ENCODE results near the gene HMGCL. TPM values are rescaled to one million over a fixed set of nuclear protein-coding genes. Genes with fewer than 3 reads are reported as not detected.
"Not testable (repeated sequence)": the region's sequence is repeated elsewhere in the genome, so short reads cannot be mapped to it uniquely, and the experiment has no call there.

Gene HMGCL
- total RNA-seq, 1 experiment from 2014 or later, result 23.1 TPM

DNA sequence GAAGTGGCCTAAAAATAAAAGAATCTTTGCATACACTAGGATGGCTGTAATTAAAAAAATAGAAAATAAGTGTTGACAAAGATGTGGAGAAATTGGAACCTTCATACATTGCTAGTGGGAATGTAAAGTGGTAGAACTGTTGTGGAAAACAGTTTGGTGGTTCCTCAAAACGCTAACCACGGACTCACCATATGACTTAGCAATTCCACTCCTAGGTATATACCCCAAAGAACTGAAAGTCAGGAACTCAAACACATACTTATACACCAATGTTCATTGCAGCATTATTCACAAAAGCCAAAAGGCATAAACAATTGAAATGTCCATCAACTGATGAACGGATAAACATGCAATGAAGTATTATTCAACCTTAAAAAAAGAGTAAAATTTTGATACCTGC, 10.8 kb upstream of the HMGCL start:
- TF ChIP-seq, protein P1, sequence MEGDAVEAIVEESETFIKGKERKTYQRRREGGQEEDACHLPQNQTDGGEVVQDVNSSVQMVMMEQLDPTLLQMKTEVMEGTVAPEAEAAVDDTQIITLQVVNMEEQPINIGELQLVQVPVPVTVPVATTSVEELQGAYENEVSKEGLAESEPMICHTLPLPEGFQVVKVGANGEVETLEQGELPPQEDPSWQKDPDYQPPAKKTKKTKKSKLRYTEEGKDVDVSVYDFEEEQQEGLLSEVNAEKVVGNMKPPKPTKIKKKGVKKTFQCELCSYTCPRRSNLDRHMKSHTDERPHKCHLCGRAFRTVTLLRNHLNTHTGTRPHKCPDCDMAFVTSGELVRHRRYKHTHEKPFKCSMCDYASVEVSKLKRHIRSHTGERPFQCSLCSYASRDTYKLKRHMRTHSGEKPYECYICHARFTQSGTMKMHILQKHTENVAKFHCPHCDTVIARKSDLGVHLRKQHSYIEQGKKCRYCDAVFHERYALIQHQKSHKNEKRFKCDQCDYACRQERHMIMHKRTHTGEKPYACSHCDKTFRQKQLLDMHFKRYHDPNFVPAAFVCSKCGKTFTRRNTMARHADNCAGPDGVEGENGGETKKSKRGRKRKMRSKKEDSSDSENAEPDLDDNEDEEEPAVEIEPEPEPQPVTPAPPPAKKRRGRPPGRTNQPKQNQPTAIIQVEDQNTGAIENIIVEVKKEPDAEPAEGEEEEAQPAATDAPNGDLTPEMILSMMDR (IDR thresholded peaks at IDR 0.05; ENCODE audit: unreplicated experiment), result no peak
- intact Hi-C loops (cut with micrococcal nuclease; ENCODE audit: unreplicated experiment), result no loop called here
- CTCF ChIA-PET, result no interaction called here
- no TSS peak for BruUV-seq (replicated peaks)
- Mint-ChIP-seq H3K4me3 (ENCODE audit: low read depth, unreplicated experiment) (no peak overlapping the region), H3K9me3 (ENCODE audit: low read depth, unreplicated experiment) (no peaks in the 10 kb centered on the region), H3K27me3 (ENCODE audit: unreplicated experiment) (peaks cover 17% of the 10 kb centered on the region), H3K4me1 (ENCODE audit: low read depth, unreplicated experiment) (no peaks in the 10 kb centered on the region), H3K27ac (ENCODE audit: unreplicated experiment) (no peak overlapping the region), H3K36me3 (ENCODE audit: insufficient read depth, unreplicated experiment) (no peaks in the 10 kb centered on the region)
- DNase-seq, result no peak

DNA sequence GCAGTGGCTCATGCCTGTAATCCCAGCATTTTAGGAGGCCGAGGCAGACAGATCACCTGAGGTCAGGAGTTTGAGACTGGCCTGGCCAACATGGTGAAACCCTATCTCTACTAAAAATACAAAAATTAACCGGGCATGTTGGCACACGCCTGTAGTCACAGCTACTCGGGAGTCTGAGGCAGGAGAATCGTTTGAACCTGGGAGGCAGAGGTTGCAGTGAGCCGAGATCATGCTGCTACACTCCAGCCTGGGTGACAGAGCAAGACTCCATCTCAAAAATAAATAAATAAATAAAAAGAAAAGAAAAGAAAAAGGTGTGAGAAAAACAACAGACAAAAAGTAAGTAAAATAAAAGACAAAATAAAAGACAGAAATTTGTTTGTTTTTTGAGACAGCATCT, 8.9 kb upstream of the HMGCL start:
- BruUV-seq (replicated peaks); CTCF ChIA-PET: not testable (repeated sequence)
- peaks cover 17% of the 10 kb centered on the region for H3K27me3 Mint-ChIP-seq (ENCODE audit: unreplicated experiment)

DNA sequence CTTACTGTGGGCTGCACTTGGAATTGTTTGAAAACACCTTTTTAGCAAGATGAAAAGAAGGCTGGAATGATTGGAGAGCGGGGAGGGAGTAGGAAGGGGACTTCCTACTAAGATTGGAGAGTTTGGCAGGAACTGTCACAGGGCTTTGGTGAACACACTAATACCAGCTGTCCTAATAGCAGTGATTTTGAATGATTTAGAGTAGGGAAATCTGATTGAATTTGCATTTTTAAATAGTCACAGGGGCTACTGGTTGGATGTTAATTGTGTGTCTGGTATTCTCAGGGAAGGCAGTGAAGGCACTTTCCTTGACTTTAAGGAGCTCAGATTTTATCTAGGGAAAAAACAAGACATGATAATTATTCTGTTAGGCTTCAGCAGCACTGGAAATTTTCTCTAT, 2.5 kb upstream of the HMGCL start:
- DNase-seq, result no peak
- peaks cover 17% of the 10 kb centered on the region for H3K36me3 Mint-ChIP-seq (ENCODE audit: insufficient read depth, unreplicated experiment)
- H3K4me3 Mint-ChIP-seq (ENCODE audit: low read depth, unreplicated experiment), result no peak overlapping the region
- CTCF ChIA-PET, result no interaction called here
- H3K27me3 Mint-ChIP-seq (ENCODE audit: unreplicated experiment), result no peaks in the 10 kb centered on the region
- TF ChIP-seq, protein P1 (IDR thresholded peaks at IDR 0.05; ENCODE audit: unreplicated experiment), result no peak
- BruUV-seq (replicated peaks), result no TSS peak
- no peaks in the 10 kb centered on the region for H3K9me3 Mint-ChIP-seq (ENCODE audit: low read depth, unreplicated experiment)
- intact Hi-C loops (cut with micrococcal nuclease; ENCODE audit: unreplicated experiment), result no loop called here
- H3K27ac Mint-ChIP-seq (ENCODE audit: unreplicated experiment), result no peak overlapping the region
- H3K4me1 Mint-ChIP-seq (ENCODE audit: low read depth, unreplicated experiment), result no peaks in the 10 kb centered on the region

More for the DNA sequence above, 8.9 kb upstream of the HMGCL start:
- H3K36me3 Mint-ChIP-seq (ENCODE audit: insufficient read depth, unreplicated experiment); DNase-seq; H3K4me3 Mint-ChIP-seq (ENCODE audit: low read depth, unreplicated experiment); H3K27ac Mint-ChIP-seq (ENCODE audit: unreplicated experiment); intact Hi-C loops (cut with micrococcal nuclease; ENCODE audit: unreplicated experiment); H3K9me3 Mint-ChIP-seq (ENCODE audit: low read depth, unreplicated experiment); H3K4me1 Mint-ChIP-seq (ENCODE audit: low read depth, unreplicated experiment): not testable (repeated sequence)

DNA sequence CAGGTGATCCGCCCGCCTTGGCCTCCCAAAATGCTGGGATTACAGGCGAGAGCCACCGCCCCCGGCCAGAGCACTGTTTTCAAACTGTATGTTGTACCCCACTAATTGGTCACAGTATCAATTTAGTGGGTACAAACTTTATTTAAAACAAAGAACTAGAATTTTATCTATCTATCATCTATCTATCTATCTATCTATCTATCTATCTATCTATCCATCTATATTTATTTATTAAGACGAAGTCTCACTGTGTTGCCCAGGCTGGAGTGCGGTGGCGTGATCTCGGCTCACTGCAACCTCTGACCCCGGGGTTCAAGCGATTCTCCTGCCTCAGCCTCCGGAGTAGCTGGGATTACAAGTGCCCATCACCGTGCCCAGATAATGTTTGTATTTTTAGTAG, 1.4 kb upstream of the HMGCL start:
- H3K9me3 Mint-ChIP-seq (ENCODE audit: low read depth, unreplicated experiment); CTCF ChIA-PET; intact Hi-C loops (cut with micrococcal nuclease; ENCODE audit: unreplicated experiment); BruUV-seq (replicated peaks); H3K27ac Mint-ChIP-seq (ENCODE audit: unreplicated experiment); H3K27me3 Mint-ChIP-seq (ENCODE audit: unreplicated experiment); H3K4me3 Mint-ChIP-seq (ENCODE audit: low read depth, unreplicated experiment); H3K4me1 Mint-ChIP-seq (ENCODE audit: low read depth, unreplicated experiment); DNase-seq: not testable (repeated sequence)
- peaks cover 17% of the 10 kb centered on the region for H3K36me3 Mint-ChIP-seq (ENCODE audit: insufficient read depth, unreplicated experiment)

DNA sequence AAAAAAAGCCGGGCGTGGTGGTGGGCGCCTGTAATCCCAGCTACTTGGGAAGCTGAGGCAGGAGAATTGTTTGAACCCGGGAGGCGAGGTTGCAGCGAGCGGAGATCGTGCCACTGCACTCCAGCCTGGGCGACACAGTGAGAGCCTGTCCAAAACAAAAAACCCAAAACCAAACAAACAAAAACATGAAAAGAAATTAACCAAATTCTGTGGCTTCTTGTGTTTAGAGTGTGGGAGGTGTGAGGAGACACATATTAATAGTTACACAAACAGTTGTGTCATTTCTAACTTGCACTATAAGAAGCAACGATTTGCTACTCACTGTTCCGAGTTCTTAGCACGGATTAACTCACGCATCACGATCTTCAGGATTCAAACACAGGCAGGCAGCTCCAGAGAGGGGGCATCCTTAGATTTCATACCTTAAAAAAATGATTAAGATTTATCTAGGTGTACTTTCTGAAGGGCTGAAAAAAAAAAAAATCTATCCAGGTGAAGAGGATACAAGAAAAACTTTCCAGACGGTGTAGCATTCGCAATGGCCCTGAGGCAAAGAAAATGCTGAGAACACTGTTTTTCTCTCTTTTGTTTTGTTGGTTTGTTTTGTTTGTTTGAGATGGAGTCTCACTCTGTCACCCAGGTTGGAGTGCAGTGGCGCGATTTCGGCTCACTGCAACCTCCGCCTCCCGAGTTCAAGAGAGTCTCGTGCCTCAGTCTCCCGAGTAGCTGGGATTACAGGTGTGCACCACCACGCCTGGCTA, 713 bp upstream of the HMGCL start:
- Mint-ChIP-seq H3K4me1 (ENCODE audit: low read depth, unreplicated experiment) (no peaks in the 10 kb centered on the region), H3K9me3 (ENCODE audit: low read depth, unreplicated experiment) (no peaks in the 10 kb centered on the region), H3K27me3 (ENCODE audit: unreplicated experiment) (no peaks in the 10 kb centered on the region), H3K4me3 (ENCODE audit: low read depth, unreplicated experiment) (peak overlapping the region; percentile 85), H3K27ac (ENCODE audit: unreplicated experiment) (no peak overlapping the region), H3K36me3 (ENCODE audit: insufficient read depth, unreplicated experiment) (peaks cover 17% of the 10 kb centered on the region)
- TF ChIP-seq, protein P1 (IDR thresholded peaks at IDR 0.05; ENCODE audit: unreplicated experiment), result no peak
- intact Hi-C loops (cut with micrococcal nuclease; ENCODE audit: unreplicated experiment), result no loop called here
- CTCF ChIA-PET, result interaction anchor here (0.5 to 0.7 kb wide), 2 partner anchors 18 to 58 kb away, joined by 5 read pairs; no protein-coding TSS in a partner anchor
- no TSS peak for BruUV-seq (replicated peaks)
- DNase-seq, result no peak

Measured in Calu3 (cell line).